ENCODE results near the gene LRIG3.
"Not testable (repeated sequence)": the region's sequence is repeated elsewhere in the genome, so short reads cannot be mapped to it uniquely, and the experiment has no call there.

The LRIG3 gene

GRCh38 chr12:58860056-58860787 lies 60.1 kb downstream of the LRIG3 start:
- in situ Hi-C loops (cut with MboI; ENCODE audit: low sequenced_read_pairs), result no loop called here

- in situ Hi-C loops (cut with MboI; ENCODE audit: low sequenced_read_pairs), result no loop called here
Measured at GRCh38 chr12:58858030-58858429, 62.3 kb downstream of the LRIG3 start.

DNA sequence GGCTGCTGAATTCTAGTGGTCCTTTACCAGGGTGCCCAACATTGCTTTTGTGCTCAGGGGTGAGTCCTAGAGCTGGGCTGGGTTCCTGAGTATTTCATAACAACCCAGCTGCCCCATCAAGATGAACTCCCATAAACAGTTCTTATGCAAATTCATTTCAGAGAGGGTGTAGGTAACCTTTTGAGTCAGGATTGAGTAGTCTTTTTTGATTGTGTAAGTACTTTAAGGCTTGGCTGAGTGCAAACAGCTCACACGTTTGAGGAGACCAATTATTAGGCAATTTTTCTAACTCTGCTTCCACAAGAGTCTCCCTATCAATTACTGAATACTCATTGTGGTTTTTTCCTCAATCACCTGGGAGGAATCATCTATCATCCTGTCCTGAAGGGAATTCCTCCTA lies 63.1 kb downstream of the LRIG3 start:
- in situ Hi-C loops (cut with MboI; ENCODE audit: low sequenced_read_pairs), result not testable (repeated sequence)

DNA sequence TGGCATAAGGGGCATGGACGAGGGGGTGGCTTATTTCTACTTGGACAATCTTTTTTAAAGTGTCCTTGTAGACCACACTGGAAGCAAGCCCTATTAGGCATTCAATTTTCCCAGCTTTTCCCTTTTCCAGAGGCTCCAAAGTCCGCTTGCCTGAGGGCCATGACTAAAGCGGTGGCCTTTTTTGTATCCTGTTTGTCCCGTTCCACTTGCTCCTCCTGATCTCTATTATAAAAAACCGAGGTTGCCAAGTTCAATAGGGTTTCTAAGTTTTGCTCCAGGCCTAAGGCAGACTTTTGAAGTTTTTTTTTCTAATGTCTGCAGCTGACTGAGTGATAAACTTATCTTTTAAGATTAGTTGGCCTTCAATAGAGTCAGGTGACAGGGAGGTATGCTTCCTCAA lies 64.7 kb downstream of the LRIG3 start:
- in situ Hi-C loops (cut with MboI; ENCODE audit: low sequenced_read_pairs), result not testable (repeated sequence)

GRCh38 chr12:58850826-58851225 lies 69.5 kb downstream of the LRIG3 start:
- in situ Hi-C loops (cut with MboI; ENCODE audit: low sequenced_read_pairs), result no loop called here

GRCh38 chr12:58847901-58848600 lies 72.3 kb downstream of the LRIG3 start:
- in situ Hi-C loops (cut with MboI; ENCODE audit: low sequenced_read_pairs), result no loop called here

DNA sequence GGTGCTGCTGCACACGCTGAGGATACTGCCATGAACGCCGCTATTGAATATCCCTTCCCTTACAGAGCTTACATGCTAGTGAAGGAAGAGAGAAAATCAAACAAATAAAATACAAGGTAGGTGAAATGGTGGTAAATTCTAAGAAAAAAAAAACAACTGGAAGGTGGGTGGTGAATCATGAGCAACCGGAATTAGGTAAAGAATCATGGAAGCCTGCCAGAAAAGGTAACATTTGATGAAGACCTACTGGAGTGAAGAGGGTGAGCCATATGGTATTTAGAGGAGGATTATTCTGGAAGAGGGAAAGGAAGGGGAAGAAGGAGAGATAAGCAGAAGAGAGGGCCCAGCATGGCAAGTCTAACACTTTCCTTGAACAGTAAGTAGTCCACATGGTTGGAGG lies 76.1 kb downstream of the LRIG3 start:
- in situ Hi-C loops (cut with MboI; ENCODE audit: low sequenced_read_pairs), result no loop called here

GRCh38 chr12:58841058-58841798 lies 79.1 kb downstream of the LRIG3 start:
- in situ Hi-C loops (cut with MboI; ENCODE audit: low sequenced_read_pairs), result no loop called here

- in situ Hi-C loops (cut with MboI; ENCODE audit: low sequenced_read_pairs), result no loop called here
Measured at GRCh38 chr12:58833853-58834252, 86.5 kb downstream of the LRIG3 start.

- in situ Hi-C loops (cut with MboI; ENCODE audit: low sequenced_read_pairs), result no loop called here
Measured at GRCh38 chr12:58832920-58833319, 87.4 kb downstream of the LRIG3 start.
